Brain microvascular endothelial cell (primary cell): Measurements from ENCODE around the gene SHOX.
"Not testable (repeated sequence)": the region's sequence is repeated elsewhere in the genome, so short reads cannot be mapped to it uniquely, and the experiment has no call there.

ENCODE experiments used
- DNase-seq: peaks from one replicate; pipeline ENCODE4 v3.0.0-alpha.2; 2020
- H3K27ac ChIP-seq: fragments of 250-450 bp; sonication (Bioruptor Pico); 2 replicates; pipeline ENCODE4 v1.5.1; 2020; ENCODE audit warnings: mild to moderate bottlenecking, moderate library complexity
- H3K27me3 ChIP-seq: fragments of 250-450 bp; sonication (Bioruptor Pico); replicated peaks from 2 replicates; pipeline ENCODE4 v1.5.1; 2020; ENCODE audit warnings: mild to moderate bottlenecking
- H3K36me3 ChIP-seq: fragments of 250-450 bp; sonication (Bioruptor Pico); replicated peaks from 2 replicates; pipeline ENCODE4 v1.5.1; 2020; ENCODE audit warnings: mild to moderate bottlenecking
- H3K4me3 ChIP-seq: 2 replicates; pipeline ENCODE4 v1.5.1; 2011; ENCODE audit warnings: low read depth, mild to moderate bottlenecking, control low read depth, low read length, moderate library complexity
- in situ Hi-C: cut with HindIII; loops from 2 replicates; pipeline ENCODE4 v1.10.0; 2017; ENCODE audit warnings: low sequenced_read_pairs, low pct_ligation_motif_present
- TF ChIP-seq, protein P1 (sequence below): IDR thresholded peaks from 2 replicates; pipeline ENCODE4 v1.5.1; 2011; ENCODE audit warnings: low read depth, mild to moderate bottlenecking, moderate library complexity, low read length, control low read depth, inconsistent platforms; ENCODE audit errors: missing control alignments

SHOX gene

DNA sequence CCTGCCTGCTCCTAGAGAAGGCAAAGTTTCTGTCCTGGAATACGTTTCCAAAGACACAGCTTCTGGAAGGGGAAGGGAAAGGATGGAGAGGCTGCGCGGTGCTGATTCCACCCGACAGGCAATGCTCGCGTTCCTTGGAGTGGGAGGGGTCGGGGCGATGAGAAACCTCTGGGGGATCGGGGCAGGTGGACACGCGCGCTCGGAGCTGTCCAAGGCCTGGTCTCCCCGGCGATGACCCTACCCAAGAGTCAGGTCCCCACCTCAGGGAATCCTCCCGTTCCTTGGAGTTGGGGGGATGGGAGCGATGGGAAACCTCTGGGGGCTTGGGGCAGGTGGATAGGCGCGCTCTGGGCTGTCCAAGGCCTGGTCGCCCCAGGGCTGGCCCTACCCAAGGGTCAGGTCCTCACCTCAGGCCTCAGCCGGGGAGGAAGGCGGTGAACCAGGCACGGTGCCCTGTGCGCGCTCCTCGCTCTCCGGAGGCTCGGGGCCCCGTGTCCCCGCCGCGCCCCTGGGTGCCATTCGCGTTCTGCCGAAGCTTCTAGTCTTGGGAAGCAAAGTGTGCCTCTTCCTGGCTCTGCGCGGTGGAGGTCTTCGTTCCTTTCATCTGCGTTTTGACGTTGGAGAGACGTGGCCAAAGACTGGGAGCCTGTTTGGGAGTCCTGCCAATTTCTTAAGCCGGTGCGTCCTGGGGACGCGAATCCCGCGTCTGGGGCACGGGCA is 10.6 kb upstream of the SHOX start:
- Histone ChIP-seq H3K27ac (no peak overlapping the region), H3K27me3 (peaks cover 9% of the 10 kb centered on the region), H3K36me3 (no peaks in the 10 kb centered on the region), H3K4me3 (no peak overlapping the region)
- in situ Hi-C loops, result no loop called here
- no peak for DNase-seq
- TF ChIP-seq, protein P1, sequence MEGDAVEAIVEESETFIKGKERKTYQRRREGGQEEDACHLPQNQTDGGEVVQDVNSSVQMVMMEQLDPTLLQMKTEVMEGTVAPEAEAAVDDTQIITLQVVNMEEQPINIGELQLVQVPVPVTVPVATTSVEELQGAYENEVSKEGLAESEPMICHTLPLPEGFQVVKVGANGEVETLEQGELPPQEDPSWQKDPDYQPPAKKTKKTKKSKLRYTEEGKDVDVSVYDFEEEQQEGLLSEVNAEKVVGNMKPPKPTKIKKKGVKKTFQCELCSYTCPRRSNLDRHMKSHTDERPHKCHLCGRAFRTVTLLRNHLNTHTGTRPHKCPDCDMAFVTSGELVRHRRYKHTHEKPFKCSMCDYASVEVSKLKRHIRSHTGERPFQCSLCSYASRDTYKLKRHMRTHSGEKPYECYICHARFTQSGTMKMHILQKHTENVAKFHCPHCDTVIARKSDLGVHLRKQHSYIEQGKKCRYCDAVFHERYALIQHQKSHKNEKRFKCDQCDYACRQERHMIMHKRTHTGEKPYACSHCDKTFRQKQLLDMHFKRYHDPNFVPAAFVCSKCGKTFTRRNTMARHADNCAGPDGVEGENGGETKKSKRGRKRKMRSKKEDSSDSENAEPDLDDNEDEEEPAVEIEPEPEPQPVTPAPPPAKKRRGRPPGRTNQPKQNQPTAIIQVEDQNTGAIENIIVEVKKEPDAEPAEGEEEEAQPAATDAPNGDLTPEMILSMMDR, result no peak

DNA sequence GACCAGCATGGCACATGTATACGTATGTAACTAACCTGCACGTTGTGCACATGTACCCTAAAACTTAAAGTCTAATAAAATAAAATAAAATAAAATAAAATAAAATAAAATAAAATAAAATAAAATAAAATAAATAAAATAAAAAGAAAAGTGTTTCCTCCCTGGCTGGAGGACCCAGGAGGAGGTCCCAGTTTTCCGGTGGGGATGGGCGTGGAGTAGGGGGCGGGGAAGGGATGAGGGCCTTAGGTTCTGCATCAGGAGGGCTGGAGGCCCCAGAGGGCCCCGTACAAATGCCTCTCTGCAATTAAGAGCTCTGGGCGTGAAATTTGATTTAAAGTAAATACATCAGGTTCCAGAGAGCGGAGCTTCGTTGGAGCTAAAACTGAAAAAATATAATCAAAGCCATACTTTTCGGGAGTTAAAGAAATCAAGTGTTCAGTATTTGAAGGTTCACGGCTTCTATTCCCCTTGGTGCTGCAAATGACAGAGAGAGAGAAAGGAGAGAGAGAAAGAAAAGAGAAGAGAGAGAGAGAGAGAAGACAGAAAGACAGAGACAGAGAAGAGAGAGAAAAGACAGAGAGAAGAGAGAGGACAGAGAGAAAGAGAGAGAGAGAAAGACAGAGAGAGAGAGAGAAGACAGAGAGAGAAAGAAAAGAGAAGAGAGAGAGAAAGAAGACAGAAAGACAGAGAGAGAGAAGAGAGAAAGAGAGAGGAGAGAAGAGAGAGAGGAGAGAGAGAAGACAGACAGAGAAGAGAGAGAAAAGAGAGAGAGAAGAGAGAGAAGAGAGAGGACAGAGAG is 8.7 kb upstream of the SHOX start:
- in situ Hi-C loops, result no loop called here
- no peak for DNase-seq
- H3K4me3 ChIP-seq, result no peak overlapping the region
- peaks cover 9% of the 10 kb centered on the region for H3K27me3 ChIP-seq
- H3K27ac ChIP-seq, result no peak overlapping the region
- TF ChIP-seq, protein P1, result no peak
- no peaks in the 10 kb centered on the region for H3K36me3 ChIP-seq

DNA sequence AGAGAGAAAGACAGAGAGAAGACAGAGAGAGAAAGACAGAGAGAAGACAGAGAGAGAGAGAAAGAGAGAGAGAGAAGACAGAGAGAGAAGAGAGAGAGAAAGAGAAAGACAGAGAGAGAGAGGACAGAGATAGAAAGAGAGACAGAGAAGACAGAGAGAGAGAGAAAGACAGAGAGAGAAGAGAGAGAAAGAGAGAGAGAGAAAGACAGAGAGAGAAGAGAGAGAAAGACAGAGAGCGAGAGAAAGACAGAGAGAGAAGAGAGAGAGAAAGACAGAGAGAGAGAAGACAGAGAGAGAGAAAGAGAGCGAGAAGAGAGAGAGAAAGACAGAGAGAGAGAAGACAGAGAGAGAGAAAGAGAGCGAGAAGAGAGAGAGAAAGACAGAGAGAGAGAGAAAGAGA is 7.8 kb upstream of the SHOX start:
- H3K36me3 ChIP-seq, H3K4me3 ChIP-seq, H3K27ac ChIP-seq, in situ Hi-C loops, DNase-seq: not testable (repeated sequence)
- peaks cover 18% of the 10 kb centered on the region for H3K27me3 ChIP-seq

DNA sequence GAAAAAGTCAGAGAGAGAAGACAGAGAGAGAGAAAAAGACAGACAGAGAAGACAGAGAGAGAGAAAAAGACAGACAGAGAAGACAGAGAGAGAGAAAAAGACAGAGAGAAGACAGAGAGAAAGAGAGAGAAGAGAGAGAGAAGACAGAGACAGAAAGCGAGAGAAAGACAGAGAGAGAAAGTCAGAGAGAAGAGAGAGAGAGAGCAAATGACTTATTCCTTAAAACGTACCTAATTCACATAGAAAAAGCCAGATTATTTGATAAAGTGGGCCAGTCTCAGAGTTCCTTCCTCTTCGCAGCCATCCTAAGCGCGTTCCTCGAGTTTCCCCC is 7.4 kb upstream of the SHOX start:
- Histone ChIP-seq H3K36me3 (no peaks in the 10 kb centered on the region), H3K27me3 (peaks cover 19% of the 10 kb centered on the region), H3K27ac (no peak overlapping the region), H3K4me3 (no peak overlapping the region)
- in situ Hi-C loops, result no loop called here
- TF ChIP-seq, protein P1, result no peak
- DNase-seq, result no peak

DNA sequence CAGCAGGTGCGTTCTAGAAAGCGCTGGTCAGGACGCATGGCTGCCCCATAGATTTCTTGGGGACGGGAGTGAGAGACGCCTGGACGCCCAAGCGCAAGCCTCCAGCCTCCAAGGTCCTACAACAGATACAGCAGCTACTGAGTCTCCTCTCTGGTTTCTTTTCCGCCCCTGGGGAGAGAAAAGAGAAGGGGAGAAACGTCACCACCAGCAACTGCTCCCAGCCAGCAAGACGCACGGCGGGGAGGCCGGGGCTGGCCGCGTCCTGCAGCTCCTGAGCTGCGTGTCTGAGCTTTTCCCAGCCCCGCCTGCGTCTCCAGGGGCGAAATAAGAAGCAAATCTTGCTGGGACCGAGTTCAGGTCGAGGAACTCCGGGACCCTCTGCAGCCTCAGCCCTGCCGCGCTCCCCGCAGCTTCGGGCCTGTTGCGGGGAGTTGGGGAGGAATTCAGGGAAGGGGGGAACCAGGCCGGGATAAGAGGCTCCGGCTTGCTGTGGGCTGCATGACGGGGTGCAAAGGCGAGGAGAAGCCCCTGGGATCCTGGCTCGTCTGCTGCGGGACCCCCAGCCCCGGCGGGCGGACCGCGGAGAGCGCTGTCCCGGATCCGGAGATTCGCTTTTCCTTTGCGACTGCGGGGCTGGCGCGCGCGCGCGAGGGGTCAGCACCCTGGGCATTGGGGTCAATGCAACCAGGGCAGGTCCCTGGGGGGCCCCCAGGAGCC is 6.8 kb upstream of the SHOX start:
- TF ChIP-seq, protein P1, result no peak
- Histone ChIP-seq H3K27ac (no peak overlapping the region), H3K36me3 (no peaks in the 10 kb centered on the region), H3K4me3 (no peak overlapping the region), H3K27me3 (peaks cover 19% of the 10 kb centered on the region)
- in situ Hi-C loops, result no loop called here
- no peak for DNase-seq

DNA sequence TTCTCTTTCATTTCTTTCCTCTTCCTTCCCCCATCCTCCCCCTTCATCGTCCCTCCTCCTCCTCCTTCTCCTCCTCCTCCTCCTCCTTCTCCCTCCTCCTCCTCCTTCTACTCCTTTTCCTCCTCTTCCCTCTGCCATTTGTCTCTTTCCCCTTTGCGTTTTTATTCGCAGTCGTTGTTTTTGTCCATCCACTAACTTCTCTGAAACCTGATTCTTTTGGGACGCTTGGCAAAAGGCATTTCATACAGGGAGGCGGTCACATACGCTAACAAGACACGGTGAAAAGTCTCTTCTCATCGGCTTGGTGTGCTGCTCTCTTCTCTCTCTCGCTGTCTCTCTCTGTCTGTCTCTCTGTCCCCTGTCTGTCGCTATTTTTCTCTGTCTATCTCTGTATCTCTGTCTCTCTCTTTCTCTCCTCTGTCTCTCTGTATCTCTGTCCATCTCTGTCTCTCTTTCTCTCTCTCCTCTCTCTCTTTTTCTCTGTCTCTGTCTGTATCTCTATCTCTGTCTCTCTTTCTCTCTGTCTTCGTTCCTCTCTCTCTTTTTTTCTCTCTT is 5.4 kb upstream of the SHOX start:
- in situ Hi-C loops, result no loop called here
- DNase-seq, result no peak
- TF ChIP-seq, protein P1, result no peak
- peaks cover 28% of the 10 kb centered on the region for H3K27me3 ChIP-seq
- H3K36me3 ChIP-seq, result no peaks in the 10 kb centered on the region
- no peak overlapping the region for H3K27ac ChIP-seq
- no peak overlapping the region for H3K4me3 ChIP-seq

DNA sequence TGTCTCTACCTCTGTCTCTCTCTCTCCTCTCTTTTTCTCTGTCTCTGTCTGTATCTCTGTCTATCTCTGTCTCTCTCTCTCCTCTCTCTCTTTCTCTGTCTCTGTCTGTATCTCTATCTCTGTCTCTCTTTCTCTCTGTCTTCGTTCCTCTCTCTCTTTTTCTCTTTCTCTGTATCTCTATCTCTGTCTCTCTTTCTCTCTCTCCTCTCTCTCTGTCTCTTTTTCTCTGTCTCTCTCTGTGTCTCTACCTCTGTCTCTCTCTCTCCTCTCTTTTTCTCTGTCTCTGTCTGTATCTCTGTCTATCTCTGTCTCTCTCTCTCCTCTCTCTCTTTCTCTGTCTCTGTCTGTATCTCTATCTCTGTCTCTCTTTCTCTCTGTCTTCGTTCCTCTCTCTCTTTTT is 4.5 kb upstream of the SHOX start:
- H3K36me3 ChIP-seq, DNase-seq, in situ Hi-C loops, H3K4me3 ChIP-seq, H3K27ac ChIP-seq: not testable (repeated sequence)
- peaks cover 36% of the 10 kb centered on the region for H3K27me3 ChIP-seq
